ENCODE measurements around the gene EPHB1. TPM values are rescaled to one million over a fixed set of nuclear protein-coding genes. Genes with fewer than 3 reads are reported as not detected.

EPHB1 gene
- total RNA-seq, 4 donors from 2014 or later: 2.6 to 5.3 (median 3.1) TPM; not detected in 1

- Histone ChIP-seq H3K9me3 (no peaks in the 10 kb centered on the region), H3K4me3 (no peak overlapping the region), H3K27ac (peak overlapping the region in 1 of 2 donors; percentile 1), H3K36me3 (no peaks in the 10 kb centered on the region), H3K27me3 (no peaks in the 10 kb centered on the region), H3K4me1 (no peaks in the 10 kb centered on the region)
- TF ChIP-seq POLR2A (IDR thresholded peaks at IDR 0.05) (no peak), CTCF (IDR thresholded peaks at IDR 0.05) (no peak)
- intact Hi-C loops (cut with DNase I; ENCODE audit: low total_unique reads): no loop called here
- DNase-seq: peak in 1 of 2 donors; percentile 19
Observed at GRCh38 chr3:134932035-134932434, 137.0 kb downstream of the EPHB1 start.

GRCh38 chr3:134933997-134934396 is 138.9 kb downstream of the EPHB1 start:
- no peaks in the 10 kb centered on the region for H3K4me1 ChIP-seq
- no peak overlapping the region for H3K4me3 ChIP-seq
- DNase-seq: no peak
- intact Hi-C loops (cut with DNase I; ENCODE audit: low total_unique reads): no loop called here
- TF ChIP-seq POLR2A (IDR thresholded peaks at IDR 0.05) (no peak), CTCF (IDR thresholded peaks at IDR 0.05) (no peak)
- H3K27me3 ChIP-seq: no peaks in the 10 kb centered on the region
- no peaks in the 10 kb centered on the region for H3K9me3 ChIP-seq
- H3K36me3 ChIP-seq: no peaks in the 10 kb centered on the region
- H3K27ac ChIP-seq: peak overlapping the region in 1 of 2 donors; percentile 9

- H3K27ac ChIP-seq: no peak overlapping the region
- no peaks in the 10 kb centered on the region for H3K4me1 ChIP-seq
- TF ChIP-seq POLR2A (IDR thresholded peaks at IDR 0.05) (no peak), CTCF (IDR thresholded peaks at IDR 0.05) (no peak)
- H3K9me3 ChIP-seq: no peaks in the 10 kb centered on the region
- DNase-seq: no peak
- intact Hi-C loops (cut with DNase I; ENCODE audit: low total_unique reads): no loop called here
- H3K36me3 ChIP-seq: no peaks in the 10 kb centered on the region
- H3K4me3 ChIP-seq: no peak overlapping the region
- no peaks in the 10 kb centered on the region for H3K27me3 ChIP-seq
Observed at GRCh38 chr3:134934933-134935332, 139.9 kb downstream of the EPHB1 start.

- no peaks in the 10 kb centered on the region for H3K27me3 ChIP-seq
- no peak overlapping the region for H3K27ac ChIP-seq
- H3K4me3 ChIP-seq: no peak overlapping the region
- DNase-seq: no peak
- no peaks in the 10 kb centered on the region for H3K36me3 ChIP-seq
- no peaks in the 10 kb centered on the region for H3K9me3 ChIP-seq
- TF ChIP-seq POLR2A (IDR thresholded peaks at IDR 0.05) (no peak), CTCF (IDR thresholded peaks at IDR 0.05) (no peak)
- no peaks in the 10 kb centered on the region for H3K4me1 ChIP-seq
- intact Hi-C loops (cut with DNase I; ENCODE audit: low total_unique reads): no loop called here
Observed at GRCh38 chr3:134937256-134938028, 142.4 kb downstream of the EPHB1 start.

- intact Hi-C loops (cut with DNase I; ENCODE audit: low total_unique reads): no loop called here
- H3K4me3 ChIP-seq: no peak overlapping the region
- no peaks in the 10 kb centered on the region for H3K27me3 ChIP-seq
- no peak overlapping the region for H3K27ac ChIP-seq
- H3K4me1 ChIP-seq: no peaks in the 10 kb centered on the region
- H3K36me3 ChIP-seq: no peaks in the 10 kb centered on the region
- TF ChIP-seq CTCF (IDR thresholded peaks at IDR 0.05) (no peak), POLR2A (IDR thresholded peaks at IDR 0.05) (no peak)
- H3K9me3 ChIP-seq: no peaks in the 10 kb centered on the region
- no peak for DNase-seq
Observed at GRCh38 chr3:134938029-134938525, 143.0 kb downstream of the EPHB1 start.

All from uterus (tissue), 4 donors.